Muscle of arm (tissue), 14 donors: ENCODE results near the gene SLC25A21. TPM values are rescaled to one million over a fixed set of nuclear protein-coding genes. Genes with fewer than 3 reads are reported as not detected.
"Not testable (repeated sequence)": the region's sequence is repeated elsewhere in the genome, so short reads cannot be mapped to it uniquely, and the experiment has no call there.

Experiments used
- DNase-seq: peaks from one replicate; pipeline ENCODE4 v3.0.0-alpha.2; 2013
- long read RNA-seq, 11 donors: transcript quantifications; one replicate each; lab custom pipeline, GENCODE V29; 2026
- polyA plus RNA-seq, 12 donors: library from polyadenylated mRNA; unstranded; fragments of 120-200 nt; gene quantifications; one replicate each; pipeline ENCODE4 v1.2.1, GENCODE V29; 2013; ENCODE audit not compliant: insufficient read length in 12 of 12

The SLC25A21 gene
- 1 to 10 TPM in 10 of 12 donors, not detected in 2; 1.0 to 3.4 (median 1.5) TPM for polyA plus RNA-seq
- long read RNA-seq, donor 1 = 0 reads
- long read RNA-seq, donor 2 = 0 reads
- long read RNA-seq, donor 3 = 0 reads
- long read RNA-seq, donor 4 = 0 reads
- long read RNA-seq, donor 5 = 0 reads
- long read RNA-seq, donor 6 = 0 reads
- long read RNA-seq, donor 7 = 0 reads
- long read RNA-seq, donor 8 = 0 reads
- long read RNA-seq, donor 9, partial matches to known transcripts = 5 of 5 reads
- long read RNA-seq, donor 9, other reads (novel, unspliced or antisense) = 0 of 5 reads
- long read RNA-seq, donor 10 = 0 reads
- long read RNA-seq, donor 11 = 0 reads

GRCh38 chr14:37172024-37172869 lies at the start of gene SLC25A21:
SLC25A21 (minus strand) TSS chr14:37172606.
- DNase-seq = peak; percentile 84

GRCh38 chr14:37221073-37221472 lies 48.7 kb upstream of the SLC25A21 start:
- DNase-seq = no peak

GRCh38 chr14:37215345-37215744 lies 42.9 kb upstream of the SLC25A21 start:
- no peak for DNase-seq

- no peak for DNase-seq
Observed at GRCh38 chr14:37213016-37213415, 40.6 kb upstream of the SLC25A21 start.

GRCh38 chr14:37210448-37210847 lies 38.0 kb upstream of the SLC25A21 start:
- DNase-seq = no peak

GRCh38 chr14:37209617-37210016 lies 37.2 kb upstream of the SLC25A21 start:
- DNase-seq = not testable (repeated sequence)

- not testable (repeated sequence) for DNase-seq
Observed at GRCh38 chr14:37205623-37206605, 33.5 kb upstream of the SLC25A21 start.

GRCh38 chr14:37203423-37203822 lies 31.0 kb upstream of the SLC25A21 start:
- no peak for DNase-seq

GRCh38 chr14:37202812-37203211 lies 30.4 kb upstream of the SLC25A21 start:
- DNase-seq = no peak

- no peak for DNase-seq
Observed at GRCh38 chr14:37202265-37202664, 29.9 kb upstream of the SLC25A21 start.

- DNase-seq = no peak
Observed at GRCh38 chr14:37201724-37202123, 29.3 kb upstream of the SLC25A21 start.

GRCh38 chr14:37198907-37199306 lies 26.5 kb upstream of the SLC25A21 start:
- DNase-seq = no peak

GRCh38 chr14:37198273-37198598 lies 25.8 kb upstream of the SLC25A21 start:
- no peak for DNase-seq

- peak; percentile 87 for DNase-seq
Observed at GRCh38 chr14:37197421-37198272, 25.2 kb upstream of the SLC25A21 start, which contains the start of gene MIPOL1. MIPOL1 (plus strand) TSS chr14:37197937; CDS start chr14:37247889, 49,952 bp downstream.

GRCh38 chr14:37196604-37197420 lies 24.4 kb upstream of the SLC25A21 start:
- DNase-seq = peak; percentile 1

GRCh38 chr14:37195327-37195726 lies 22.9 kb upstream of the SLC25A21 start:
- no peak for DNase-seq

- no peak for DNase-seq
Observed at GRCh38 chr14:37194698-37195097, 22.3 kb upstream of the SLC25A21 start.

- DNase-seq = not testable (repeated sequence)
Observed at GRCh38 chr14:37189733-37190132, 17.3 kb upstream of the SLC25A21 start.

- DNase-seq = not testable (repeated sequence)
Observed at GRCh38 chr14:37187840-37188577, 15.6 kb upstream of the SLC25A21 start.
